ENCODE data around the gene ESRRG. TPM values are rescaled to one million over a fixed set of nuclear protein-coding genes. Genes with fewer than 3 reads are reported as not detected.

The ESRRG gene
- polyA plus RNA-seq, 1 donor from 2014 or later: 3.7 TPM

GRCh38 chr1:216498277-216498676 lies 225.0 kb downstream of the ESRRG start:
- H3K4me2 ChIP-seq (ENCODE audit: low read length): no peak overlapping the region
- no peaks in the 10 kb centered on the region for H4K20me1 ChIP-seq (ENCODE audit: insufficient read depth)
- no peak overlapping the region for H2AFZ ChIP-seq (ENCODE audit: low read depth, low read length)
- H3K27me3 ChIP-seq (ENCODE audit: insufficient read depth, low read depth, low read length): no peaks in the 10 kb centered on the region
- no peaks in the 10 kb centered on the region for H3K9me3 ChIP-seq (ENCODE audit: low read length)
- H3K27ac ChIP-seq (ENCODE audit: low read length): no peak overlapping the region
- no peak overlapping the region for H3K9ac ChIP-seq (ENCODE audit: low read length)
- no peaks in the 10 kb centered on the region for H3K9me2 ChIP-seq (ENCODE audit: insufficient read depth, low read length)
- H3K79me2 ChIP-seq (replicated peaks; ENCODE audit: insufficient read depth, low read length): no peaks in the 10 kb centered on the region
- H3K36me3 ChIP-seq (ENCODE audit: insufficient read depth, low read length): no peaks in the 10 kb centered on the region
- no peak for TF ChIP-seq EP300 (conservative IDR thresholded peaks at IDR 0.05; ENCODE audit: poor library complexity, severe bottlenecking)
- TF ChIP-seq SMC3 (conservative IDR thresholded peaks at IDR 0.05; ENCODE audit: poor library complexity): no peak
- no peak for TF ChIP-seq EZH2 (IDR thresholded peaks at IDR 0.05; ENCODE audit: borderline replicate concordance, insufficient read depth, low read length, poor library complexity, severe bottlenecking)
- no peak for TF ChIP-seq RAD21 (conservative IDR thresholded peaks at IDR 0.05)
- no peak for TF ChIP-seq MXI1 (conservative IDR thresholded peaks at IDR 0.05; ENCODE audit: poor library complexity, severe bottlenecking)
- TF ChIP-seq POLR2AphosphoS5 (IDR thresholded peaks at IDR 0.05): no peak
- no peak for TF ChIP-seq TAF1 (IDR thresholded peaks at IDR 0.05; ENCODE audit: low read depth)
- TF ChIP-seq REST (IDR thresholded peaks at IDR 0.05; ENCODE audit: borderline replicate concordance): no peak
- TF ChIP-seq CTCF (IDR thresholded peaks at IDR 0.05; ENCODE audit: poor library complexity, severe bottlenecking): no peak
- no peaks in the 10 kb centered on the region for H3F3A ChIP-seq (ENCODE audit: insufficient read depth, low read length, poor library complexity, severe bottlenecking)
- no peak overlapping the region for H3K4me3 ChIP-seq (ENCODE audit: low read length)

DNA sequence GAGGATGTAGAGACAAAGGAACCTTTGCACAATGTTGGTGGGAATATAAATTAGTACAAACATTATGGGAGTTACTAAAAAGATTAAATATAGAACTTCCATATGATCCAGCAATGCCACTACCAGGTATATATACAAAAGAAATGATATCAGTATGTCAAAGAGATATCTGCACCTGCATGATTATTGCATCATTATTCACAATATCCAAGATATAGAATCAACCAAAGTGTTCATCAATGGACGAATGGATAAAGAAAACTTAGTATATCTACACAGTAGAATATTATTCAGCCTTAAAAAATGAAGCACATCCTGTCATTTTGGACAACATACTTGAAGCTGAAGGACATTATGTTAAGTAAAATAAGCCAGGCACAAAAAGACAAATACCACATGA lies 238.2 kb downstream of the ESRRG start:
- Histone ChIP-seq H4K20me1 (ENCODE audit: insufficient read depth) (no peaks in the 10 kb centered on the region), H3K36me3 (ENCODE audit: insufficient read depth, low read length) (no peaks in the 10 kb centered on the region), H3K79me2 (replicated peaks; ENCODE audit: insufficient read depth, low read length) (no peaks in the 10 kb centered on the region), H3K27ac (ENCODE audit: low read length) (no peak overlapping the region), H3K9me3 (ENCODE audit: low read length) (no peaks in the 10 kb centered on the region), H3K27me3 (ENCODE audit: insufficient read depth, low read depth, low read length) (no peaks in the 10 kb centered on the region), H3K9ac (ENCODE audit: low read length) (no peak overlapping the region), H3F3A (ENCODE audit: insufficient read depth, low read length, poor library complexity, severe bottlenecking) (no peaks in the 10 kb centered on the region), H3K4me3 (ENCODE audit: low read length) (no peak overlapping the region), H3K4me2 (ENCODE audit: low read length) (no peak overlapping the region), H2AFZ (ENCODE audit: low read depth, low read length) (no peak overlapping the region), H3K9me2 (ENCODE audit: insufficient read depth, low read length) (no peaks in the 10 kb centered on the region)
- TF ChIP-seq REST (IDR thresholded peaks at IDR 0.05; ENCODE audit: borderline replicate concordance) (no peak), TAF1 (IDR thresholded peaks at IDR 0.05; ENCODE audit: low read depth) (no peak), EP300 (conservative IDR thresholded peaks at IDR 0.05; ENCODE audit: poor library complexity, severe bottlenecking) (no peak), RAD21 (conservative IDR thresholded peaks at IDR 0.05) (no peak), EZH2 (IDR thresholded peaks at IDR 0.05; ENCODE audit: borderline replicate concordance, insufficient read depth, low read length, poor library complexity, severe bottlenecking) (no peak), SMC3 (conservative IDR thresholded peaks at IDR 0.05; ENCODE audit: poor library complexity) (no peak), MXI1 (conservative IDR thresholded peaks at IDR 0.05; ENCODE audit: poor library complexity, severe bottlenecking) (no peak), CTCF (IDR thresholded peaks at IDR 0.05; ENCODE audit: poor library complexity, severe bottlenecking) (no peak), POLR2AphosphoS5 (IDR thresholded peaks at IDR 0.05) (no peak)
